K562 (cell line): ENCODE results near the gene GMNC. TPM values are rescaled to one million over a fixed set of nuclear protein-coding genes. Genes with fewer than 3 reads are reported as not detected.

Experiments
- ATAC-seq: fragments of 200-7000 bp; cut with Tn5 transposase; 3 replicates; pipeline ENCODE4 v1.9.1; 2020; ENCODE audit warnings: moderate library complexity
- BruUV-seq: library from RNA; stranded (reverse); fragments of 400-500 nt; replicated peaks from 2 replicates; lab custom pipeline; 2021; lab: Mats Ljungman, UMichigan
- CTCF ChIA-PET: fragments of 300-600 bp; formaldehyde crosslinking; extraction: SDS; loops from one replicate; lab custom pipeline; 2021; ENCODE audit warnings: low intra/inter-chr PET ratio; lab: Yijun Ruan, JAX
- POLR2A ChIA-PET: fragments of 300-600, 350-650 bp; sonication (Branson Sonifier 250); formaldehyde crosslinking; extraction: SDS; loops from one replicate; lab custom pipeline; 2021; ENCODE audit warnings: antibody characterized with exemption, inconsistent platforms; lab: Yijun Ruan, JAX
- DNase-seq, 4 experiments: peaks; one replicate each; pipeline versions ENCODE4 v3.0.0 to v3.0.0-alpha.2; 2011 to 2018; ENCODE audit warnings: low spot score in 3 of 4, mixed read lengths in 3 of 4; ENCODE audit errors: extremely low read depth in 1 of 4
- FAIRE-seq: peaks from 2 replicates; lab custom pipeline; 2011; peaks lifted over from hg19 to GRCh38; lab: Jason Lieb, UNC
- H2AFZ ChIP-seq: 2 replicates; pipeline ENCODE4 v1.6.0; 2011; ENCODE audit warnings: low read depth, low read length, control low read depth, inconsistent platforms
- H3K27ac ChIP-seq: fragments of 200-600 bp; 3 replicates; pipeline ENCODE4 v1.8.0; 2011; ENCODE audit warnings: low read depth, mild to moderate bottlenecking, control low read depth, inconsistent platforms, low read length, moderate library complexity, mixed read lengths; ENCODE audit errors: extremely low read depth
- H3K27me3 ChIP-seq, 2 experiments: fragments of 300-600 bp in 1 of 2; 2 replicates in 1 of 2; 3 replicates in 1 of 2; pipeline versions ENCODE4 v1.6.0 to v1.8.0; 2011; ENCODE audit warnings: inconsistent platforms in 2 of 2, low read length in 2 of 2, mild to moderate bottlenecking in 1 of 2, mixed read lengths in 1 of 2, moderate library complexity in 1 of 2; ENCODE audit not compliant: control insufficient read depth in 2 of 2, insufficient read depth in 2 of 2
- H3K36me3 ChIP-seq: fragments of 300-600 bp; 3 replicates; pipeline ENCODE4 v1.8.0; 2011; ENCODE audit warnings: mild to moderate bottlenecking, low read length, inconsistent platforms; ENCODE audit not compliant: control insufficient read depth, insufficient read depth
- H3K4me1 ChIP-seq, 2 experiments: fragments of 200-600 bp in 1 of 2; replicated peaks in 1 of 2; 2 replicates in 1 of 2; 3 replicates in 1 of 2; pipeline versions ENCODE4 v1.5.1 to v1.8.0; 2011; ENCODE audit warnings: inconsistent platforms in 2 of 2, low read length in 2 of 2, mild to moderate bottlenecking in 1 of 2, mixed read lengths in 1 of 2, moderate library complexity in 1 of 2; ENCODE audit not compliant: control insufficient read depth in 2 of 2, insufficient read depth in 2 of 2
- H3K4me2 ChIP-seq: 2 replicates; pipeline ENCODE4 v1.6.1; 2011; ENCODE audit warnings: low read length, control low read depth, inconsistent platforms, mixed read lengths; ENCODE audit not compliant: insufficient read depth
- H3K4me3 ChIP-seq: fragments of 200-600 bp; sonication (generic), shearing (Covaris generic); 2 replicates; pipeline ENCODE4 v1.5.1; 2016; ENCODE audit warnings: control low read depth, inconsistent platforms
- H3K79me2 ChIP-seq: fragments of 200-600 bp; 3 replicates; pipeline ENCODE4 v1.8.0; 2011; ENCODE audit warnings: low read length, inconsistent platforms; ENCODE audit not compliant: control insufficient read depth, insufficient read depth
- H3K9ac ChIP-seq, 2 experiments: 2 replicates each; pipeline versions ENCODE4 v1.6.0 to v1.6.1; 2011; ENCODE audit warnings: low read depth in 2 of 2, low read length in 2 of 2, control low read depth in 1 of 2, inconsistent platforms in 1 of 2, mild to moderate bottlenecking in 1 of 2, mixed read lengths in 1 of 2; ENCODE audit not compliant: insufficient read depth in 1 of 2
- H3K9me1 ChIP-seq: one replicate; pipeline ENCODE4 v1.6.0; 2011; ENCODE audit warnings: inconsistent platforms, mild to moderate bottlenecking, low read length, moderate library complexity; ENCODE audit not compliant: control insufficient read depth, insufficient read depth
- H3K9me3 ChIP-seq: replicated peaks from 2 replicates; pipeline ENCODE4 v1.5.1; 2011; ENCODE audit warnings: low read depth, low read length, inconsistent platforms; ENCODE audit not compliant: control insufficient read depth, insufficient read depth
- H4K20me1 ChIP-seq: replicated peaks from 2 replicates; pipeline ENCODE4 v1.6.1; 2011; ENCODE audit warnings: low read length, inconsistent platforms, mixed read lengths; ENCODE audit not compliant: control insufficient read depth, insufficient read depth
- BHLHE40 ChIP-seq: IDR thresholded peaks from 2 replicates; pipeline ENCODE4 v1.6.1; 2011; ENCODE audit warnings: low read length, improper control_type of control experiment
- CBFA2T3 ChIP-seq: fragments of 450-650 bp; IDR thresholded peaks from 2 replicates; pipeline ENCODE4 v1.6.1; 2017
- CBX2 ChIP-seq: fragments of 200-600 bp; sonication (generic); IDR thresholded peaks from one replicate; pipeline ENCODE4 v1.6.1; 2012; ENCODE audit warnings: mild to moderate bottlenecking, low read length, inconsistent platforms; ENCODE audit not compliant: insufficient read depth, poor library complexity, severe bottlenecking
- ELF1 ChIP-seq: fragments of 200-800 bp; sonication (Bioruptor generic); IDR thresholded peaks from 2 replicates; pipeline ENCODE4 v1.6.1; 2016; ENCODE audit warnings: missing genetic modification characterization, missing compliant biosample characterization
- ESRRB ChIP-seq: fragments of 250-450 bp; sonication (Bioruptor Pico); IDR thresholded peaks from 2 replicates; pipeline ENCODE4 v1.5.0; 2020; ENCODE audit warnings: mild to moderate bottlenecking, moderate library complexity, borderline replicate concordance
- EWSR1 ChIP-seq: fragments of 450-650 bp; IDR thresholded peaks from 2 replicates; pipeline ENCODE4 v1.6.1; 2018; ENCODE audit warnings: borderline replicate concordance, mild to moderate bottlenecking, low read depth, moderate library complexity; ENCODE audit not compliant: partially characterized antibody
- LCOR ChIP-seq: sonication (generic); formaldehyde crosslinking; IDR thresholded peaks from 2 replicates; pipeline ENCODE4 v1.8.0; 2022; ENCODE audit warnings: mild to moderate bottlenecking, missing genetic modification reagents
- MCM5 ChIP-seq: fragments of 450-650 bp; IDR thresholded peaks from 2 replicates; pipeline ENCODE4 v1.6.1; 2016; ENCODE audit warnings: low read depth
- NR2F6 ChIP-seq: fragments of 450-650 bp; formaldehyde crosslinking; IDR thresholded peaks from 2 replicates; pipeline ENCODE4 v1.4.0; 2020; ENCODE audit warnings: mild to moderate bottlenecking
- SIRT6 ChIP-seq: IDR thresholded peaks from one replicate; pipeline ENCODE4 v1.6.1; 2012; ENCODE audit warnings: low read depth, mild to moderate bottlenecking, control low read depth, inconsistent platforms, low read length, moderate library complexity
- THRAP3 ChIP-seq: fragments of 450-650 bp; IDR thresholded peaks from 2 replicates; pipeline ENCODE4 v1.6.1; 2016; ENCODE audit warnings: mild to moderate bottlenecking, inconsistent platforms, borderline replicate concordance
- TSHZ1 ChIP-seq: fragments of 250-450 bp; sonication (Bioruptor Pico); IDR thresholded peaks from 2 replicates; pipeline ENCODE4 v1.4.0; 2020; ENCODE audit warnings: mild to moderate bottlenecking, moderate library complexity
- ZBTB8A ChIP-seq: fragments of 450-650 bp; IDR thresholded peaks from 2 replicates; pipeline ENCODE4 v1.6.1; 2018; ENCODE audit warnings: mild to moderate bottlenecking, moderate library complexity; ENCODE audit not compliant: partially characterized antibody
- ZNF146 ChIP-seq: IDR thresholded peaks from one replicate; pipeline ENCODE4 v1.6.1; 2018; ENCODE audit warnings: missing compliant biosample characterization; ENCODE audit not compliant: unreplicated experiment
- ZNF274 ChIP-seq: IDR thresholded peaks from 2 replicates; pipeline ENCODE4 v1.6.1; 2011; ENCODE audit warnings: low read depth, mild to moderate bottlenecking, low read length, moderate library complexity, borderline replicate concordance
- whole genome bisulfite sequencing: fragments of 100-300 bp; shearing (Covaris generic); methylation state at CpG from one replicate; pipeline ENCODE4 v1.1.6; 2016; ENCODE audit warnings: low coverage, mixed read lengths; ENCODE audit not compliant: insufficient coverage; ENCODE audit errors: missing lambda C conversion rate; 5-methylcytosine and 5-hydroxymethylcytosine counted together
- in situ Hi-C: fragments of 300-500 bp; cut with MboI; formaldehyde crosslinking; loops from 4 replicates; pipeline ENCODE4 v1.15.0; 2018; ENCODE audit warnings: inconsistent platforms, mixed read lengths
- intact Hi-C: fragments of 100-400 bp; cut with micrococcal nuclease; formaldehyde crosslinking; loops from 2 replicates; pipeline ENCODE4 v1.14.2; 2022
- polyA plus RNA-seq, 8 experiments: library from polyadenylated mRNA; depleted of rRNA in 4 of 8; stranded (reverse) in 5 of 8; unstranded in 3 of 8; fragments of >200 nt; fragmentation: Nextera tagmentation in 2 of 8; fragmentation: Illumina TruSeq in 1 of 8; extraction: Ambion mirVana in 2 of 8; extraction: Trizol in 1 of 8; gene quantifications; 2 replicates each; pipeline versions ENCODE4 v1.2.1 to v1.2.3, GENCODE V29; 2011 to 2014; ENCODE audit warnings: inconsistent platforms in 1 of 8, missing spikeins in 1 of 8
- total RNA-seq, 7 experiments: library from RNA; depleted of rRNA in 6 of 7; stranded (reverse); fragments of >200 nt in 6 of 7; fragmentation: Illumina TruSeq in 2 of 7; extraction: Trizol in 2 of 7; gene quantifications; 2 replicates each; pipeline versions ENCODE4 v1.2.1 to v1.2.3, GENCODE V29; 2011 to 2021; ENCODE audit warnings: low replicate concordance in 1 of 7

Gene GMNC
- total and polyA plus RNA-seq, 9 of the 15 experiments (the other 6 are each of a cell fraction or from before 2014, with no cell fraction given): not detected

GRCh38 chr3:190807719-190808375 lies 54.6 kb downstream of the GMNC start:
- in situ Hi-C loops (no loop called here), intact Hi-C loops (no loop called here)
- Histone ChIP-seq H3K4me3 (no peak overlapping the region), H2AFZ (no peak overlapping the region), H3K9ac (no peak overlapping the region), H3K36me3 (no peaks in the 10 kb centered on the region), H3K4me1 (no peaks in the 10 kb centered on the region), H3K79me2 (no peaks in the 10 kb centered on the region), H4K20me1 (no peaks in the 10 kb centered on the region), H3K27ac (no peak overlapping the region), H3K9me3 (no peaks in the 10 kb centered on the region), H3K27me3 (no peaks in the 10 kb centered on the region), H3K4me2 (no peak overlapping the region), H3K9me1 (no peaks in the 10 kb centered on the region)
- no peak for FAIRE-seq
- no peak for TF ChIP-seq BHLHE40
- no peak for TF ChIP-seq MCM5
- no peak for TF ChIP-seq NR2F6 (CRISPR knock-in tag)
- no peak for TF ChIP-seq ESRRB
- no peak for TF ChIP-seq CBFA2T3
- no peak for TF ChIP-seq LCOR (CRISPR knock-in tag)
- TF ChIP-seq ZNF146 (CRISPR knock-in tag): no peak
- no peak for TF ChIP-seq SIRT6
- no peak for TF ChIP-seq ELF1
- TF ChIP-seq ZBTB8A: no peak
- TF ChIP-seq CBX2: no peak
- TF ChIP-seq THRAP3: no peak
- TF ChIP-seq ZNF274: no peak
- TF ChIP-seq EWSR1: no peak
- TF ChIP-seq TSHZ1 (CRISPR knock-in tag): no peak
- no peak for DNase-seq
- WGBS: 0% methylated on average over 4 of the region's 4 CpGs
- POLR2A ChIA-PET: no interaction called here
- ATAC-seq: no peak
- BruUV-seq: no TSS peak
- CTCF ChIA-PET: no interaction called here
